HG03439 (cell line): ENCODE measurements around the gene ATCAY.

ENCODE experiments used
- ATAC-seq: cut with Tn5 transposase; IDR thresholded peaks from one replicate; pipeline ENCODE4 v1.9.1; 2021; ENCODE audit warnings: mild to moderate bottlenecking, moderate library complexity; ENCODE audit not compliant: unreplicated experiment

ATCAY gene

GRCh38 chr19:3880471-3881271 lies at the start of gene ATCAY:
ATCAY (plus strand) TSS chr19:3880685; CDS start chr19:3885768, 5,083 bp downstream.
- ATAC-seq: no peak

GRCh38 chr19:3831601-3832000 lies 48.9 kb upstream of the ATCAY start:
- ATAC-seq: no peak

- no peak for ATAC-seq
Observed at GRCh38 chr19:3832001-3832400, 48.5 kb upstream of the ATCAY start.

GRCh38 chr19:3833578-3834348 lies 46.7 kb upstream of the ATCAY start:
- ATAC-seq: no peak

- ATAC-seq: no peak
Observed at GRCh38 chr19:3834349-3835054, 46.0 kb upstream of the ATCAY start.

- no peak for ATAC-seq
Observed at GRCh38 chr19:3835055-3835435, 45.4 kb upstream of the ATCAY start.

- ATAC-seq: no peak
Observed at GRCh38 chr19:3836887-3837286, 43.6 kb upstream of the ATCAY start.

- no peak for ATAC-seq
Observed at GRCh38 chr19:3837332-3837731, 43.2 kb upstream of the ATCAY start.

GRCh38 chr19:3837922-3838321 lies 42.6 kb upstream of the ATCAY start:
- ATAC-seq: no peak

- no peak for ATAC-seq
Observed at GRCh38 chr19:3838661-3839060, 41.8 kb upstream of the ATCAY start.

- ATAC-seq: no peak
Observed at GRCh38 chr19:3839941-3840340, 40.5 kb upstream of the ATCAY start.

GRCh38 chr19:3840804-3841203 lies 39.7 kb upstream of the ATCAY start:
- ATAC-seq: no peak

- ATAC-seq: no peak
Observed at GRCh38 chr19:3842948-3843347, 37.5 kb upstream of the ATCAY start.

GRCh38 chr19:3844596-3844995 lies 35.9 kb upstream of the ATCAY start:
- no peak for ATAC-seq

GRCh38 chr19:3849092-3849491 lies 31.4 kb upstream of the ATCAY start:
- no peak for ATAC-seq

- no peak for ATAC-seq
Observed at GRCh38 chr19:3849787-3850186, 30.7 kb upstream of the ATCAY start.

GRCh38 chr19:3850320-3850972 lies 30.0 kb upstream of the ATCAY start:
- ATAC-seq: no peak

GRCh38 chr19:3851254-3852176 lies 29.0 kb upstream of the ATCAY start:
- ATAC-seq: no peak

- no peak for ATAC-seq
Observed at GRCh38 chr19:3852177-3852511, 28.3 kb upstream of the ATCAY start.

- ATAC-seq: no peak
Observed at GRCh38 chr19:3852614-3853254, 27.8 kb upstream of the ATCAY start.
